GM18907 (cell line): ENCODE results near the gene TGFB1.
A peak's percentile ranks its signal among the peaks of the same experiment; 100 is the strongest.
"Not testable (repeated sequence)": the region's sequence is repeated elsewhere in the genome, so short reads cannot be mapped to it uniquely, and the experiment has no call there.

ENCODE experiments used
- ATAC-seq: cut with Tn5 transposase; IDR thresholded peaks from one replicate; pipeline ENCODE4 v1.9.1; 2021; ENCODE audit warnings: mild to moderate bottlenecking, moderate library complexity; ENCODE audit not compliant: unreplicated experiment

Gene TGFB1

GRCh38 chr19:41346916-41347315 is 6.8 kb downstream of the TGFB1 start:
- not testable (repeated sequence) for ATAC-seq

GRCh38 chr19:41344162-41344561 is 9.6 kb downstream of the TGFB1 start:
- ATAC-seq, result no peak

DNA sequence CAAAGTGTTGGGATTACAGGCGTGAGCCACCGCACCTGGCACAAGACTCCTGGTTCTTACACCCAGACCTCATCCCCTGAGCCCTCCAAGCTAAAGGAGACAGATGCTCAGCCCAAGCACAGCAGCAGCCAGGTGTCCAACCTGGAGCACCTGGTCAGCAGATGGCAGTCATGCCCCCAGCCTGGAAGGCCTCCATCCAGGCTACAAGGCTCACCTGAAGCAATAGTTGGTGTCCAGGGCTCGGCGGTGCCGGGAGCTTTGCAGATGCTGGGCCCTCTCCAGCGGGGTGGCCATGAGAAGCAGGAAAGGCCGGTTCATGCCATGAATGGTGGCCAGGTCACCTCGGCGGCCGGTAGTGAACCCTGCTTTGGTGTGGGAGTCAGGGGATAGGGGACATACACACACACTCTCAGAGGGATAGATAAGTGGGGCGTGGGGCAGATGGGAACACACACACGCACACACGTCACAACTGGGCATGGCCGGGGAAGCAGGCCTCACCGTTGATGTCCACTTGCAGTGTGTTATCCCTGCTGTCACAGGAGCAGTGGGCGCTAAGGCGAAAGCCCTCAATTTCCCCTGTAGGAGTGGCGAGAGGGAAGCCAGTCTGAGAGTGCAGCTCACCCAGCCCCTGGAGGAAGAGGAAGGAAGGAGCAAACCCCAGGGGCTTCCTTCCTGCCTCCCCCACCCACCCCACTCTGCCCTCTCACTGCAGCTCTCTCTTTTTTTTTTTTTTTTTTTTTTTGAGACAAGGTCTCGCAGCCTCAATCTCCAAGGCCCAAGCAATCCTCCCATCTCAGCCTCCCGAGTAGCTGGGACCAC is 11.8 kb downstream of the TGFB1 start:
- no peak for ATAC-seq

DNA sequence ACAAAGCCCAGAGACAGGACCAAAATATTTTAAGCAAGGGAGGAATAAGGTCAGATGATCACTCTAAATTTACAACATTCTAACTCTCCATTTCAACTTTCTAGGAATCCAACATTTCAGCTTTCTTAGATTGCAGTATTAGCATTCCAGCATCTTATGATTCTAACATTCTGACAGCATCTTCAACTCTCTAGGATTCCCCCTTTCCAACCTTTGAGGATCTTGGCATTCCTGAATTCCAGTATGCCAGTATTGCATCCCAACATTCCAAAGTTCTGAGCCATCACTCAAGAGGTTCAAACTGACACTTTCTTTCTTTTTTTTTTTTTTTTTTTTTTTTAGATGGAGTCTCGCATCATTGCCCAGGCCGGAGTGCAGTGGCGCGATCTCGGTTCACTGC is 13.8 kb downstream of the TGFB1 start:
- ATAC-seq, result no peak

DNA sequence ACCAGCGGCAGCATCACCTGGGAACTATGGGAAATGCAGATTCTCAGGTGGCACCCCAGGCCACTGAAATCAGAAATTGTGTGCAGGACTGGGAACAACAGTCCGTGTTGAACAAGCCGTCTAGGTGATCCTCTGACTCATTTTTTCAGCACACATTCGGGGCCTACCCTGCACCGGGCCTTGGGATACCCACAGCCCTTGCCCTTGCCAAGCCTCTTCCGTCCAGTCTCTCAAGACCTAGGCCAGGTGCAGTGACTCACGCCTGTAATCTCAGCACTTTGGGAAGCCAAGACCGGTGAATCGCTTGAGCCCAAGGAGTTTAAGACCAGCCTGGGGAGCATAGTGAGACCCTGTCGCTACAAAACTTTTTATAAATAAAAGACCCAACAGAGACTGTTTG is 18.3 kb downstream of the TGFB1 start:
- no peak for ATAC-seq

- ATAC-seq, result no peak
These were observed 18.9 kb downstream of the TGFB1 start for GRCh38 chr19:41334793-41335192.

GRCh38 chr19:41332468-41332867 is 21.3 kb downstream of the TGFB1 start:
- no peak for ATAC-seq

DNA sequence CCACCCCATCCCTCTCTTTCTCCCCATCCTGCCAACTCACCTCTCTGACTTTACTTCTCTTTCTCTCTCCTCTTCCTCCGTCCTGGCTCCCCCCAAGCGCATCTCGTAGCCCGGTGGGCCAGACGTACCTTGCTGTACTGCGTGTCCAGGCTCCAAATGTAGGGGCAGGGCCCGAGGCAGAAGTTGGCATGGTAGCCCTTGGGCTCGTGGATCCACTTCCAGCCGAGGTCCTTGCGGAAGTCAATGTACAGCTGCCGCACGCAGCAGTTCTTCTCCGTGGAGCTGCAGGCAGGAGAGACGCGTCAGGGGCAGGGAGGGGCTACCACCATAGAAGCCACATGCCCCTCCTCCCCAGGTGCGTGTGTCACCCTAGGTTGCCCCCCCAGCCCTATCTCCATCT is 21.7 kb downstream of the TGFB1 start:
- no peak for ATAC-seq

GRCh38 chr19:41330946-41331678 is 22.6 kb downstream of the TGFB1 start:
- ATAC-seq, result no peak

- ATAC-seq, result no peak
These were observed 23.2 kb downstream of the TGFB1 start for GRCh38 chr19:41330481-41330880.

- no peak for ATAC-seq
These were observed 24.9 kb downstream of the TGFB1 start for GRCh38 chr19:41328842-41329225.

- peak; percentile 23 for ATAC-seq
These were observed 25.4 kb downstream of the TGFB1 start for GRCh38 chr19:41328157-41328841.

- peak; percentile 56 for ATAC-seq
These were observed 26.1 kb downstream of the TGFB1 start for GRCh38 chr19:41327576-41328156.

- no peak for ATAC-seq
These were observed 26.6 kb downstream of the TGFB1 start for GRCh38 chr19:41327076-41327575.

- ATAC-seq, result peak; percentile 30
These were observed 27.6 kb downstream of the TGFB1 start for GRCh38 chr19:41325947-41326706.

DNA sequence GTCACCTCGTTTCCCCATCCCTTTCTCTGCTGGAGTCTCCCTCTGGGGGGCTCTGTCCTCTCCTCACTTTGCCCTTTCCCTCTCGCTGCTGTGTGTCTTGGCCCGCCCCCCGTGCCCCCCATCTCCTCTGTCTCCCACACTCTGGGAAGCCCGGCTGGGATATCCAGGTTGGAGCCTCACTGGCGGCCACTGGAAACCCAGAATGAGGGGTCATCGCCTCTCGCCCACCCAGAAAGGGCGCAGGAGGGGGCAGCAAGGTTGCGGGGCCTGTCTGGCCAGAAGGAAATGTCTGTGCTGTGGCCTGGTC is 28.1 kb downstream of the TGFB1 start:
- ATAC-seq, result no peak

DNA sequence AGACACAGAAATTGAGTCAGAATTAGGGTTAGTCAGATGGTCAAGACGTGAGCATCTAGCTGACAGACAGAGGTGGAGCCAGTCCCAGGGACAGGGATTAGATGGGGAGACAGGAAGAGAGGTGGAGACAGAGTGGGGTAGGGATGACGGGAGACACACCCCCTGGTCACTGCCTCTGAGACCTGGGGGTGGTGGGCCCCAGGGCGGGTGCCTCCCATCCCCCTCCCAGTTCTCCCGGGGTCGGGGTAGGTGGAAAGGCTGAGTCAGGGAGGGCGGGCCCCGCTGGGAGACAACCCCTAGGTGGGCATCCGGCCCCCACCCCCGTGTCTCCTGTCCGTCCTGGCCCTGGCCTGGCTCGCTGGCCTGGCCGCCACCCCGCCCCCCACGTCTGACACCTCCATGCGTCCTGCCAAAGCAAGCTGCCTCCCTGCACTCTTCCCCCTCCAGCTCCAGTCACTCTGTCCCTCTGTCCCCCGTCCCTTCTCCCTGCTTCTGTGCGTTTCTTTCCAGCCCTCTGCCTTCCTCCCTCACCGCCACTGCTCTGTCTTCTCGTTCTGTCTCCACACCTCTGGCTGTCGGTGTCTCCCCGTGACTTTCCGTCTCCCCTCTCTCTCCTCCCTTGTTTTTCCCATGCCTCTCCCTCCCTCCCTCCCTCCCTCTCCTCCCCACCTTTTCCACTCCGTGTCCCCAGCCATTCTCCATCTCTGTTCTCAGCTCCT is 28.6 kb downstream of the TGFB1 start:
- ATAC-seq, result no peak

- ATAC-seq, result no peak
These were observed 29.5 kb downstream of the TGFB1 start for GRCh38 chr19:41324231-41324702.

DNA sequence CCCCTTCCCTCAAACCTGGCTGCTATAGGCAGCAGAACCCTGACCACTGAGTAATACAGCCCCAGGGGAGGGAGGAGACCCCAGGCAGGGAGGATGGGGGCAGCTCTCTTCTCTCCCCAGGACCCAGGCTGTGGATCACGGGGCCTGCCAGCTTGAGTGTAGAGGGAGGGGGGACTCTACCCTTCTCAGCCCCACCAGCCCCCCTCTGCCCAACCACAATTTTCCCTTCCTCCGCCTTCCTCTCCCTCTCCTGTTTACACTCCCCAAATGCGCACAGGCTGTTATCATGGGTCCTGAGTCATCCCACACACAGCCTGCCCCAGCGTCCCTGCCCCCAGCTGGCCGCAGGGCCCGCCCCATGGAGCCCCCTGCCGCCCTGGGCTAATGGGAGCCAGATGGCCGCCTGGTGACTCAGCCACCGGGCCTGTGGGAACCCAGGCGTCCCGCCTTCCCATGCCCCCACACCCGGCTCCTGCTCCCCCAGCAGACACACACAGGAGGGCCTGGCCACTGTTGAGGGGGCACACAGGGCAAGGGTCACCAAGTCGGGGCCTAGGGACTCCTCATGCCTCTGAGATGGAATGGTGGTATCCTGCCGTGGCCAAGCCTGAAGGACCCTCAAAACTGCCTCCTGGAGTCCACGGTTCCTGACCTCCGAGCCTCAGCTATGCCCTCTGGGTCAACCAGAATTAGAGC is 30.1 kb downstream of the TGFB1 start:
- ATAC-seq, result no peak
